Calu3 (cell line): ENCODE results near the gene IGFL4. TPM values are rescaled to one million over a fixed set of nuclear protein-coding genes. Genes with fewer than 3 reads are reported as not detected.

Experiments used
- BruUV-seq: library from RNA; stranded (reverse); fragments of 400-500 nt; replicated peaks from 2 replicates; lab custom pipeline; 2021; lab: Mats Ljungman, UMichigan
- CTCF ChIA-PET: fragments of 300-600 bp; sonication (Branson Sonifier 250); formaldehyde crosslinking; loops from one replicate; lab custom pipeline; 2022; ENCODE audit warnings: antibody characterized with exemption; lab: Charles Lee
- DNase-seq: peaks from one replicate; pipeline ENCODE4 v3.0.0; 2022
- H3K27ac Mint-ChIP-seq: one replicate; pipeline ENCODE4 v1.8.0; 2022; ENCODE audit warnings: mixed read lengths; ENCODE audit not compliant: unreplicated experiment
- H3K27me3 Mint-ChIP-seq: one replicate; pipeline ENCODE4 v1.8.0; 2022; ENCODE audit warnings: mixed read lengths; ENCODE audit not compliant: unreplicated experiment
- H3K36me3 Mint-ChIP-seq: one replicate; pipeline ENCODE4 v1.8.0; 2022; ENCODE audit warnings: mild to moderate bottlenecking, moderate library complexity, mixed read lengths; ENCODE audit not compliant: insufficient read depth, unreplicated experiment
- H3K4me1 Mint-ChIP-seq: one replicate; pipeline ENCODE4 v1.8.0; 2022; ENCODE audit warnings: mild to moderate bottlenecking, low read depth, mixed read lengths; ENCODE audit not compliant: unreplicated experiment
- H3K4me3 Mint-ChIP-seq: one replicate; pipeline ENCODE4 v1.8.0; 2022; ENCODE audit warnings: mild to moderate bottlenecking, low read depth, moderate library complexity, mixed read lengths; ENCODE audit not compliant: unreplicated experiment
- H3K9me3 Mint-ChIP-seq: one replicate; pipeline ENCODE4 v1.8.0; 2022; ENCODE audit warnings: low read depth, mixed read lengths; ENCODE audit not compliant: unreplicated experiment
- intact Hi-C: fragments of 100-400 bp; cut with micrococcal nuclease; formaldehyde crosslinking; loops from one replicate; pipeline ENCODE4 v1.10.0; 2022; ENCODE audit not compliant: unreplicated experiment
- total RNA-seq: library from RNA; stranded (reverse); gene quantifications from 2 replicates; pipeline ENCODE4 v1.2.3, GENCODE V29; 2022
- TF ChIP-seq, protein P1 (sequence below): fragments of 200-600 bp; IDR thresholded peaks from one replicate; pipeline ENCODE4 v1.8.0; 2022; ENCODE audit warnings: antibody characterized with exemption; ENCODE audit not compliant: unreplicated experiment

Gene IGFL4
- total RNA-seq, 1 experiment from 2014 or later, result not detected

DNA sequence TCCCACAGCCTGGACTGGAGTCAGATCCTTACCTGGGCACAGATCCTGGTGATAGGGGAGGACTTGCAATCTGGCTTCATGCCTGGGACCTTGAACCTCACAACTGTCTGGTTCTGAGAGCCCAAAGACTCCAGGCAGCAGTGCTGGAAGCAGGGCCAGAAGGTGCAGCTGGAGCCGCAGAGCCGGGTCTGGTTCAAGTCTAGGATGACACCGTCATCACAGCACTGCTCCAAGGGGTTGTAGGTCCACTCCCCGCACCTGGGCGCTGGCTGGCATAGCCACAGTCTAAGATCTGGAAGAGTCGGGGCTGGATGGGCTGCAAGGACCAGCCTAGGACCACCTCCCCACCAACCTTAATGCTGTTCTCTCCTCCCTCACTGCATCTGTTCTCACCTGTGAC, 677 bp downstream of the IGFL4 start:
- DNase-seq, result no peak
- intact Hi-C loops, result no loop called here
- no peaks in the 10 kb centered on the region for H3K36me3 Mint-ChIP-seq
- H3K27me3 Mint-ChIP-seq, result peaks cover 85% of the 10 kb centered on the region
- TF ChIP-seq, protein P1, sequence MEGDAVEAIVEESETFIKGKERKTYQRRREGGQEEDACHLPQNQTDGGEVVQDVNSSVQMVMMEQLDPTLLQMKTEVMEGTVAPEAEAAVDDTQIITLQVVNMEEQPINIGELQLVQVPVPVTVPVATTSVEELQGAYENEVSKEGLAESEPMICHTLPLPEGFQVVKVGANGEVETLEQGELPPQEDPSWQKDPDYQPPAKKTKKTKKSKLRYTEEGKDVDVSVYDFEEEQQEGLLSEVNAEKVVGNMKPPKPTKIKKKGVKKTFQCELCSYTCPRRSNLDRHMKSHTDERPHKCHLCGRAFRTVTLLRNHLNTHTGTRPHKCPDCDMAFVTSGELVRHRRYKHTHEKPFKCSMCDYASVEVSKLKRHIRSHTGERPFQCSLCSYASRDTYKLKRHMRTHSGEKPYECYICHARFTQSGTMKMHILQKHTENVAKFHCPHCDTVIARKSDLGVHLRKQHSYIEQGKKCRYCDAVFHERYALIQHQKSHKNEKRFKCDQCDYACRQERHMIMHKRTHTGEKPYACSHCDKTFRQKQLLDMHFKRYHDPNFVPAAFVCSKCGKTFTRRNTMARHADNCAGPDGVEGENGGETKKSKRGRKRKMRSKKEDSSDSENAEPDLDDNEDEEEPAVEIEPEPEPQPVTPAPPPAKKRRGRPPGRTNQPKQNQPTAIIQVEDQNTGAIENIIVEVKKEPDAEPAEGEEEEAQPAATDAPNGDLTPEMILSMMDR, result no peak
- peaks cover 2% of the 10 kb centered on the region for H3K9me3 Mint-ChIP-seq
- no TSS peak for BruUV-seq
- no peak overlapping the region for H3K27ac Mint-ChIP-seq
- H3K4me1 Mint-ChIP-seq, result peaks cover 9% of the 10 kb centered on the region
- no peak overlapping the region for H3K4me3 Mint-ChIP-seq
- CTCF ChIA-PET, result interaction anchor here (1.3 kb wide), 1 partner anchor 11 kb away, joined by 3 read pairs; no protein-coding TSS in a partner anchor

- Mint-ChIP-seq H3K4me3 (no peak overlapping the region), H3K27me3 (peaks cover 68% of the 10 kb centered on the region), H3K27ac (no peak overlapping the region), H3K4me1 (peaks cover 9% of the 10 kb centered on the region), H3K36me3 (peaks cover 4% of the 10 kb centered on the region), H3K9me3 (no peaks in the 10 kb centered on the region)
- DNase-seq, result no peak
- no TSS peak for BruUV-seq
- TF ChIP-seq, protein P1, result no peak
- CTCF ChIA-PET, result interaction anchor here (0.7 to 1.2 kb wide), 5 partner anchors 10 to 506 kb away, joined by 3 to 9 read pairs (median 3); no protein-coding TSS in a partner anchor
- intact Hi-C loops, result no loop called here
Measured at GRCh38 chr19:46036744-46037128, 4.1 kb downstream of the IGFL4 start.

GRCh38 chr19:46035986-46036743, 4.6 kb downstream of the IGFL4 start:
- TF ChIP-seq, protein P1, result no peak
- H3K36me3 Mint-ChIP-seq, result peaks cover 4% of the 10 kb centered on the region
- H3K27ac Mint-ChIP-seq, result no peak overlapping the region
- H3K4me1 Mint-ChIP-seq, result peaks cover 8% of the 10 kb centered on the region
- no peak overlapping the region for H3K4me3 Mint-ChIP-seq
- no TSS peak for BruUV-seq
- H3K27me3 Mint-ChIP-seq, result peaks cover 62% of the 10 kb centered on the region
- intact Hi-C loops, result no loop called here
- CTCF ChIA-PET, result interaction anchor here (0.7 to 1.2 kb wide), 4 partner anchors 14 to 507 kb away, joined by 3 to 9 read pairs (median 4); no protein-coding TSS in a partner anchor
- no peaks in the 10 kb centered on the region for H3K9me3 Mint-ChIP-seq
- DNase-seq, result no peak

DNA sequence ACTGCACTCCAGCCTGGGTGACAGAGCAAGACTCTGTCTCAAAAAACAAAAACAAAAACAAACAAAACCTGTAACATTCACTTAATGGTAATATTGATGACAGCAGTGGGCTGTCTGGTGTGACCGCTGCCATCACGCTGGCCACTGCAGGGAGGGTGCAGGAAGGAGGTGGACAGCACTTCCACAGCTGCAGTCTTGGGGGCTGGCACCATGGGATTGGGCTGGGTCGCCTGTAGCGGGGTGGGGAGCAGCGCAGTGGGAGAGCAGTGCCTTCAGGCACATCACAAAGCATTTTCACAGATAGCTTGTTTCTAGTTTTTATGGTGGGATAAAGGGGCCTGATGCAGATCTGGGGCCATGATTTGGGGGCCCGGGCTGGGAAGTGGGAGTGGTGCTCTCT, 5.3 kb downstream of the IGFL4 start:
- Mint-ChIP-seq H3K27me3 (peaks cover 56% of the 10 kb centered on the region), H3K36me3 (peaks cover 4% of the 10 kb centered on the region), H3K4me1 (peaks cover 2% of the 10 kb centered on the region), H3K27ac (no peak overlapping the region), H3K4me3 (no peak overlapping the region), H3K9me3 (no peaks in the 10 kb centered on the region)
- DNase-seq, result no peak
- CTCF ChIA-PET, result no interaction called here
- no TSS peak for BruUV-seq
- TF ChIP-seq, protein P1, result no peak
- intact Hi-C loops, result no loop called here
